Measurements from ENCODE around the gene OPTC.
A peak's percentile ranks its signal among the peaks of the same experiment; 100 is the strongest.
"Not testable (repeated sequence)": the region's sequence is repeated elsewhere in the genome, so short reads cannot be mapped to it uniquely, and the experiment has no call there.

The OPTC gene

GRCh38 chr1:203465146-203465798 is 28.7 kb upstream of the OPTC start:
- no peak for DNase-seq (ENCODE audit: low read depth)

- no peak for DNase-seq (ENCODE audit: low read depth)
These were observed 28.0 kb upstream of the OPTC start for GRCh38 chr1:203465948-203466347.

GRCh38 chr1:203466906-203467549 is 26.9 kb upstream of the OPTC start:
- not testable (repeated sequence) for DNase-seq (ENCODE audit: low read depth)

- no peak for DNase-seq (ENCODE audit: low read depth)
These were observed 26.4 kb upstream of the OPTC start for GRCh38 chr1:203467550-203467921.

- no peak for DNase-seq (ENCODE audit: low read depth)
These were observed 25.6 kb upstream of the OPTC start for GRCh38 chr1:203468326-203468725.

GRCh38 chr1:203470240-203470639 is 23.7 kb upstream of the OPTC start:
- DNase-seq (ENCODE audit: low read depth) = no peak

- no peak for DNase-seq (ENCODE audit: low read depth)
These were observed 22.1 kb upstream of the OPTC start for GRCh38 chr1:203471841-203472240.

- DNase-seq (ENCODE audit: low read depth) = no peak
These were observed 20.7 kb upstream of the OPTC start for GRCh38 chr1:203473281-203473680.

- no peak for DNase-seq (ENCODE audit: low read depth)
These were observed 20.1 kb upstream of the OPTC start for GRCh38 chr1:203473781-203474305.

- no peak for DNase-seq (ENCODE audit: low read depth)
These were observed 18.7 kb upstream of the OPTC start, which contains the start of gene PRELP for GRCh38 chr1:203475012-203475981. Gene PRELP, plus strand, starts transcription at chr1:203475806. Its CDS starts 7,379 bp downstream, at chr1:203483185.

- DNase-seq (ENCODE audit: low read depth) = no peak
These were observed 17.6 kb upstream of the OPTC start for GRCh38 chr1:203476216-203476814.

GRCh38 chr1:203477748-203478147 is 16.2 kb upstream of the OPTC start:
- DNase-seq (ENCODE audit: low read depth) = no peak

- DNase-seq (ENCODE audit: low read depth) = no peak
These were observed 15.7 kb upstream of the OPTC start for GRCh38 chr1:203478231-203478630.

- no peak for DNase-seq (ENCODE audit: low read depth)
These were observed 15.0 kb upstream of the OPTC start for GRCh38 chr1:203478986-203479385.

- DNase-seq (ENCODE audit: low read depth) = no peak
These were observed 14.3 kb upstream of the OPTC start for GRCh38 chr1:203479646-203480045.

GRCh38 chr1:203480084-203480483 is 13.9 kb upstream of the OPTC start:
- no peak for DNase-seq (ENCODE audit: low read depth)

- DNase-seq (ENCODE audit: low read depth) = peak; percentile 8
These were observed 13.3 kb upstream of the OPTC start for GRCh38 chr1:203480525-203481084.

GRCh38 chr1:203481196-203481595 is 12.8 kb upstream of the OPTC start:
- DNase-seq (ENCODE audit: low read depth) = no peak

- no peak for DNase-seq (ENCODE audit: low read depth)
These were observed 7.2 kb upstream of the OPTC start for GRCh38 chr1:203486618-203487370.

- DNase-seq (ENCODE audit: low read depth) = no peak
These were observed 5.4 kb upstream of the OPTC start for GRCh38 chr1:203488539-203488938.

- no peak for DNase-seq (ENCODE audit: low read depth)
These were observed 3.3 kb upstream of the OPTC start for GRCh38 chr1:203490607-203491006.
